B cell (primary cell): ENCODE measurements around the gene SEZ6L.

Source experiments
- CTCF ChIP-seq: fragments of 200-600 bp; IDR thresholded peaks from one replicate; pipeline ENCODE4 v1.8.0; 2022; ENCODE audit warnings: antibody characterized with exemption, mild to moderate bottlenecking
- EZH2 ChIP-seq: IDR thresholded peaks from 2 replicates; pipeline ENCODE4 v1.6.1; 2012; ENCODE audit warnings: borderline replicate concordance, low read depth, mild to moderate bottlenecking, moderate library complexity, low read length; ENCODE audit not compliant: insufficient read depth, poor library complexity, severe bottlenecking

GRCh38 chr22:26377170-26377830, 208.0 kb downstream of the SEZ6L start:
- TF ChIP-seq CTCF (no peak), EZH2 (no peak)
